Astrocyte (in vitro differentiated cells and primary cell): ENCODE results near the gene GNG2.

Experiments used
- CTCF ChIP-seq: IDR thresholded peaks from 2 replicates; pipeline ENCODE4 v1.5.1; 2011; ENCODE audit warnings: low read depth, mild to moderate bottlenecking, inconsistent platforms, low read length, moderate library complexity; ENCODE audit not compliant: insufficient read depth
- EZH2 ChIP-seq: IDR thresholded peaks from 2 replicates; pipeline ENCODE4 v1.6.1; 2012; ENCODE audit warnings: mild to moderate bottlenecking, low read length, inconsistent platforms; ENCODE audit not compliant: insufficient read depth

- TF ChIP-seq CTCF (no peak), EZH2 (no peak)
Measured at GRCh38 chr14:51988221-51988620, 127.8 kb downstream of the GNG2 start.
